GM19238 (cell line): ENCODE results near the gene DTX1.

Source experiments
- DNase-seq: peaks from one replicate; pipeline ENCODE4 v3.0.0; 2011; ENCODE audit warnings: low spot score; ENCODE audit not compliant: insufficient read length

DTX1 gene

DNA sequence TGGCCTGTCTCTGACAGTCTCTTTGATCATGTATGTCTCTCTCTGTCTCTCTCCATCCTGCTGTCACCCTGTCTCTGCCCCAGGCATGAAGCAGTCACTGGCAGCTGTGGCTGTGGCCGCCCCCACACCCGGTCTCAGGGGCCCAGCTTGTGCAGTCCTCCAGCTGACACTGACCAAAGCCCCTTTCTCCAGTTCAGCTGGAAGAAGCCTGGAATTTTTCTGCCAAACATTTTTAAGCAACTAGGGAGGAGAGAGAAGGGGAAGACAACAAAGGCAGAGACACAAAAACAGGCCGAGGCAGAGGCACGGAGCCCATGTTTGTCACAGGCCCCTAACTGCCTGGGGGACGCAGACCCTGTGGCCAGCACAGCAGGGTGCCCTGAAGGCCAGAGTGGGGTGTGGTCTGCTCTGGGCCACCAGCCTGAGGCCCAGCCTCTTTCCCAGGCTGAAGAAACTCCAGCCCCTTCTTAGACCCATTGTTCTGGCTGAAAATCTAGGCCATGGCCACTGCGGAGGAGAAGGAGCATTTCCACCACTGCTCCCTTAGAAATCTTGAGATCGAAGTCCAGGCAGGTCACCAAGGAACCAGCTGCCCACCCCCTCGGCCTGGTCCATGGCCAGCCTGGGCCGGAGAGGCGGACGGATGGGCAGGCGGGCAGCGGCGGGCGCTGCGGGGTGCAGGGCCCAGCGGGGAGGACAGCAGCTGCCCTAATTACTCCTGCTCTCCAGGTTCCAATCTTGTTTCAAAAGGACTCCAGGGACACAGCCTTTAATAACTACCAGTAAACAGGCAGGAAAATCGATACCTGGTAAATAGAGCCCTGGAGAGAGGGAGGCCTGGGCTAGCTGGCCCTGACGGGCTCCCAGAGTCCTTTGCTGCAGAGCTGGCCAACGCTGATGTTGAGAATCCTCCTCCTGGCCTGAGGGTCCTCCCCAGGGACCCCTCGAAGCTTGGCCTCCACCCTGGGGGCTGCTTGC lies 14.9 kb downstream of the DTX1 start:
- DNase-seq = no peak

DNA sequence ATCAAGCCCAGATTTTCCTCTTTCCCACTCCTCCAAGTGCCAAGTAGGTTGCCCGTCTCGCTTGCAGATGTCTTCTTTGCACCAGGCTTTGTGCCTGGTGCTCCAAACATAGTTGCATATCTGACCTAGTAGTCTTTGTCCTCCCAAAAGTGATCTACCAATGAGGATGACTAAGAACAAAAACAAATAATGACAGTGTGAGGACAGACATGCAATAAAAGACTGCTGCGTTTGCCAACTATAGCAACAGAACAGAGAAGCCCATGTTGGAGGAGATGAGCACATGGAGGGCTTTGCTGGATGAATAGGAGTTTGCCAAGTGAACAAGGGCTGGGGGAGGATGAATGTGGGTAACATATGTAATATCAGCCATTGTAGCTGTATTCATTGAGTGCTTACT lies 15.6 kb downstream of the DTX1 start:
- DNase-seq = no peak

DNA sequence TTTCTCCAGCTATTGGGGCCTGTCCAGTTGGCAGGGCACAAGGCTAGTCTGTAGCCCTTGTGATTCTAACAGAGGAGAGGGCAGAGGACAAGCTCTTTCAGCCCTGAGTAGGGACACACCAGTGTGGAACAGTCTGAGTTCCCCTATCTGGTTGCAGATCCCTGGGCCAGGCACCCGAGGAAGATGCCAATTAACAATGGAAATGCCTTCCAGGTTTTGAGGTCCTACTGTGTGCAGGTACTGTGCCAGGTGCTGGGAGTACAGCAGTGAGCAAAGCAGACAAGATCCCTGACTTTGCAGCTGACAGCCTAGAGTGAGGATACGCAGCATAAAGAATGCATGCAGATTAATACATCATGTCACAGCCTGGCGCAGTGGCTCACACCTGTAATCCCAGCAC lies 17.1 kb downstream of the DTX1 start:
- no peak for DNase-seq

DNA sequence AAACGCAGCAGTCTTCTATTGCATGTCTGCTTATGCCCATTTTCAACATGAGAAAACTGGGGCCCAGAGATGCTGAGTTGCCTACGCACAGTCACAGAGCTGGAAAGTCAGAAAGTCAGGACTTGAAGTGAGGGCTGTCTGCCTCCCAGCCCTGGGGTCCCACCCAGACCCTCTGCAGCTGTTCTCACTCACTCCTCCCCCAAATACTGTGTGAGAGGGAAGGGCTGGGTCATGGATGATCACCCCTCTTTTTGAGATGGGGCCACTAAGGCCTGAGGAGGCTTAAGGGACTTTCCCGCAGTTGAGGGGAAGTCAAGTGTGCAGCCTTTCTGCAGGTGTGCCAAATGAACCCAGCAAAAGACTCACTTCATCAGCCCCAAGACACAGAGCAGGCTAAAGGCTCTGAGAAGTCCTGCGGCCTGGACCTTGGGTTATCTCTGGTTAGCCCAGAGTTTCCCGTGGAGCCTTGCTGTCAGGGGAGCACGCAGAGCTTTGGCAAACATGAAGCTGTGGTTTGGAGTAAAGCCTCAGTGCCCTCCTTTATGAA lies 18.7 kb downstream of the DTX1 start:
- peak; percentile 89 for DNase-seq

DNA sequence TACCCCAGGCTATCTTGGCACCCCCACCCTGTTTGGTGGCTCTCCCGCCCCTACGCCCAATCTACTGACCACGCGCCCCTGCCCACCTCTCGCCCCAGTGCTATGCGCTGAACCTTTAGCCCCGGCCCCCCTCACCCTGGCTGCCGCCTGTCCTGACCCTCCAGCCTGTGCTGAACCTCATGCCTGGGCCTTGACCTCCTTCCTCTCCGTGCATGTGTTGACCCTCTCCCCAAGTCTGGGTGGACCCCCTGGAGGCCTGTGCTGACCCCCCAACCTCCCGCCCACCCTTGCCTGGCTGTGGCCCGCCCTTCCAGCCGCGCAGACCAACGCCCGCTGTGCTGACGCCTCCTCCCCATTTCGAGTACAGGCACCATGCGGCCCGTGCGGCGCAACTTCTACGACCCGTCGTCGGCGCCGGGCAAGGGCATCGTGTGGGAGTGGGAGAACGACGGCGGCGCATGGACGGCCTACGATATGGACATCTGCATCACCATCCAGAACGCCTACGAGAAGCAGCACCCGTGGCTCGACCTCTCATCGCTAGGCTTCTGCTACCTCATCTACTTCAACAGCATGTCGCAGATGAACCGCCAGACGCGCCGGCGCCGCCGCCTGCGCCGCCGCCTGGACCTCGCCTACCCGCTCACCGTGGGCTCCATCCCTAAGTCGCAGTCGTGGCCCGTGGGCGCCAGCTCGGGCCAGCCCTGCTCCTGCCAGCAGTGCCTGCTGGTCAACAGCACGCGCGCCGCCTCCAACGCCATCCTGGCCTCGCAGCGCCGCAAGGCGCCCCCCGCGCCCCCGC lies 20.7 kb downstream of the DTX1 start:
- no peak for DNase-seq

DNA sequence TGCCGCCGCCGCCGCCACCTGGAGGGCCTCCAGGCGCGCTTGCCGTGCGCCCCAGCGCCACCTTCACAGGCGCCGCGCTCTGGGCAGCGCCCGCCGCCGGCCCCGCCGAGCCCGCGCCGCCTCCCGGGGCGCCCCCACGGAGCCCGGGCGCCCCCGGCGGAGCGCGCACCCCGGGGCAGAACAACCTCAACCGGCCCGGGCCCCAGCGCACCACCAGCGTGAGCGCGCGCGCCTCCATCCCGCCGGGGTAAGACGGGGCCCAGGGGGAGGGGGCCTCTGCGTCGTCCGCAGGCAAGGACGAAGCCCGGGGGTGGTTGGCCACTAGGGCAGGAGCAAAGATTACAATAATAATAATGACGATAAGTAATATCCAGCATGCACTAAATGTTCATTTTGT lies 21.3 kb downstream of the DTX1 start:
- DNase-seq = no peak

DNA sequence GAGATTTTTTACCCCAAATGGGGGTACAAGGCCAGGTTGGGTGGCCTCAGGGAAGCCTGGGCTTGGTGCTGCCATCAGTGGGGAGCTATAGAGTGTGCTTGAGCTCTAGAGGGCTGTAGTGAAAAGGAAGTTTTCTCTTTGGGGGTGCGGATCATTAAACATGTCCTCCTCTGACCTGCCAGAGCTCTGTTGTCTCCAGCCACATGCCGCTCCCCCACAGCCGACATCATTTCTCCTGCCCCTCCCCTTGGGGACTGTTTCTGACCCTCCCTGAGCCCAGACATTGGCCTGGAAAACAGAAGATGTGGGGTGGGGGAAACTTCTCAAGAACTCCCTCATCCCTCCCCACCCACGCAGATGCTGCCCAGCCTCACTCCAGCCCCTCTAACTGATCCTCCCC lies 25.3 kb downstream of the DTX1 start:
- no peak for DNase-seq

DNA sequence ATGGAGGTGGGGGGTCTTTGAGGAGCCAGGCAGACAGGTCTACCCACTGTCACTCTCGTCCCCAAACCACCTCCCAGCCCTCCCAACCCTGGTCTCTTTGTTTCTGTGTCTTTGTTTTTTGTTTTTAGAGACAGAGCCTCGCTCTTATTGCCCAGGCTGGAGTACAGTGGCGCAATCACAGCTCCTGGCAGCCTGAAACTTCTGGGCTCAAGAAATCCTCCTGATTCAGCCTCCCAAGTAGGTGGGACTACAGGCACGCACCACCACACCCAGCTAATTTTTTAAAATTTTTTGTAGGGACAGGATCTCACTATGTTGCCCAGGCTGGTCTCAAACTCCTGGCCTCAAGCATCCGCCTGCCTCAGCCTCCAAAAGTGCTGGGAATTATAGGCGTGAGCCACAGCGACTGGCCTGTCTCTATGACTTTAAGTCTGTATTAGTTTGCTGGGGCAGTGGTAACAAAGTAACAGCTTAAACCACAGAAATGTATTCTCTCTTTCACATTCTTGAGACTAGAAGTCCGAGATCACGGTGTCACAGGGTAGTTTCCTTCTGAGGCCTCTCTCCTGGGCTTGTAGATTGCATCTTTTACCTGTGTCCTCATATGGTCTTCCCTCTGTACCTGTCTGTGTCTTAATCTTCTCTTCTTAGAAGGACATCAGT lies 26.1 kb downstream of the DTX1 start:
- DNase-seq = no peak

DNA sequence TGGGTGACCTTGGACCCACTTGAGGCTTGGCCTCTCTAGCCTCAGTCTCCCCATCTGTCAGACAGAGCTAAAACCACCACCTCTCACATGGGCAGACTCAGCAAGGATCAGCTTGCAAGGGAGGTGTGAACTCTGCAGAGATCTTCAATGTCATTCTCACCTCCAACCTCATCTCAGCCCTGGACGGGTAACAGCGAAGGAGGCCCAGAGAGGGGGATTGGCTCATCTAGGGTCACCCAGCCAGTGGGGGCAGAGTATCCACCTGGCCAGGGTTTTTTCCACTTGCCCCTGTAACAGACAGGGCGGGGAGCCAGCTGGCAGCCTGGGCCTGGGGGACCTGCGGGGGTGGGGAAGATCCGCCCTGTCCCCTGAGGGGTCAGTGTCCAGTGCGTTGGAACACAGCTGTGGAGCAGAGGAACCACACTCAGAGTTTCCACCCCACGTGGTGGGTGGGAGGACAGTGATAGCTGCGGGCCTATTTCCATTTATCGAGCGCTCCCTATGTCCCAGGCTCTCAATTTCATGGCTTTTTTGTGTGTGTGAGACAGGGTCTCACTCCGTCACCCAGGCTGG lies 27.4 kb downstream of the DTX1 start:
- DNase-seq = no peak

DNA sequence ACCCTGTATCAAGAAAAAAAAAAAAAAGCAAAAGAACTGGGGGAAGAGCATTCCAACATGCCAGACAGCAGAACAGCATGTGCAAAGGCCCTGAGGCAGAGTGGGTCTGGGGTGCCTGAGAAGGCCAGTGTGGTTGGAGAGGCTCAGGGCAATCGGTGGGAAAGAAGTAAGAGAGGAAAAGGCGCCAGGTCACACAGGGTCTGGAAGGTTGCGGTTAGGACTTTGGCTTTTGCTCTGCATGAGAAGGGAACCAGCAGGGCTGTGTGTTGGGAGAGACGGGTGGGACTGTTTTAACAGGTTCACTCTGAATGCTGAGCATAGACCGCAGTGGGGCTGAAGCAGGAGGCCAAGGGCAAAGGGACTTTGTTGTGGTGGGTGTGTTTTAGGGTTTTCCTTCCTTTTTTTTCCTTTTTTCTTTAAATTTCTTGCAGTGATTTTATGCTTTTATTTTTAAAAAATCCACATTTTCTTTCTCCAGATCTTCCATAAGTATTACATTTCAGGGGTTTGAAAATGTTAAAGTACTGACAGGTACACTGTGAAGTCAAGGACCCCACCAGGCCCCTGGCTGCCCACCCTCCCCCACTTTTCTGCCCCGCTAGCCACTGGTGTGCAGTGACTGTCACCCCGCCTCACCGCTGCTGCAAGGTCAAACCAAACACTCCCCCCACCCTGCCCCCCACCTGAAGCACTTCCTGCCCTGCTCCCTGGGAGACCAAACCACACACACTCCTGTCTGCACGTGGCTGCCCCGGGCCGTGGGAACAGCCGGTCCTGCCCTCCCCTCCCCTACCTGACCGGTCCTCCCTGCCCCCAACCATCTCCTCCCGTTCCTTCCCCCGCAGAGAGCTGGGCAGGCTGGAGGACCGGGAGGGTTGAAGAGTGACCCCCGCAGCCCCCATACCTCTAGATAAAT lies 30.0 kb downstream of the DTX1 start:
- peak; percentile 57 for DNase-seq

DNA sequence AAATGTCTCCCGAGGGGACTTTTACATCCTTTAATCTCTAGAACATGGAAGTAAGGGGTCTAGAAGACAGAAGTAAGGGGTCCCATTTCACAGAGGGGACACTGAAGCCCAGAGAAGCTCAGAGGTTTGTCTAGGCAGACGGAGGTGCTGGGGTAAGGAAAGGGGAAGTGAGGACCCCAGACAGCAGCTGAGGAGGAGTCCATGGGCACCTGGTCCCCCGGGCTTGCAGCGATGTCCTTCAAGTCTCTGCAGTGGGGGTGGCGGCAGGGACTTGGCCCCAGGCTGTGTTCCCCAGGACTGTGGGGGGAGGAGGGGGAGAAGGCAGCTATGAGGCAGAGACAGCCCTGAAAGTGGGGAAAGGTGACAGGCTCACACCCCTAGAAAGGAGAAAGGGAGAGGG lies 30.7 kb downstream of the DTX1 start:
- DNase-seq = no peak

DNA sequence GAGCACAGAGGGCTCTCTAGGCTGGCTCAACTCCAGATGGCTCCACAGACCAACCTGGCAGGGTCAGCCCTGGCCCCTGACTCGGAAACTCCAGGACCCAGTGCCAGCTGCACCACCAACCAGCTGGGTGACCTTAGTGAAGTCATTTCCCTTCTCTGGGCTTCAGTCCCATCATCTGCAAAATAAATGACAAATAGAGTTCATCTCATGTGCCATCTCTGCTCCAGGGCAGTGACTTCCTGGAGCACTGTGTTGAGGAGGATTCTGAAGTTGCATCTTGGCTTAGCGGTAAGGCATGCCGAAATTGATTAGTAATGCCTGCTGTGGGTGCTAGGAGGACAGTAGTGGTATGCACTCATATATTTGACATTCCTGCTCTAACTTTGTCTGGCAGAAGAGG lies 31.5 kb downstream of the DTX1 start:
- DNase-seq = no peak

DNA sequence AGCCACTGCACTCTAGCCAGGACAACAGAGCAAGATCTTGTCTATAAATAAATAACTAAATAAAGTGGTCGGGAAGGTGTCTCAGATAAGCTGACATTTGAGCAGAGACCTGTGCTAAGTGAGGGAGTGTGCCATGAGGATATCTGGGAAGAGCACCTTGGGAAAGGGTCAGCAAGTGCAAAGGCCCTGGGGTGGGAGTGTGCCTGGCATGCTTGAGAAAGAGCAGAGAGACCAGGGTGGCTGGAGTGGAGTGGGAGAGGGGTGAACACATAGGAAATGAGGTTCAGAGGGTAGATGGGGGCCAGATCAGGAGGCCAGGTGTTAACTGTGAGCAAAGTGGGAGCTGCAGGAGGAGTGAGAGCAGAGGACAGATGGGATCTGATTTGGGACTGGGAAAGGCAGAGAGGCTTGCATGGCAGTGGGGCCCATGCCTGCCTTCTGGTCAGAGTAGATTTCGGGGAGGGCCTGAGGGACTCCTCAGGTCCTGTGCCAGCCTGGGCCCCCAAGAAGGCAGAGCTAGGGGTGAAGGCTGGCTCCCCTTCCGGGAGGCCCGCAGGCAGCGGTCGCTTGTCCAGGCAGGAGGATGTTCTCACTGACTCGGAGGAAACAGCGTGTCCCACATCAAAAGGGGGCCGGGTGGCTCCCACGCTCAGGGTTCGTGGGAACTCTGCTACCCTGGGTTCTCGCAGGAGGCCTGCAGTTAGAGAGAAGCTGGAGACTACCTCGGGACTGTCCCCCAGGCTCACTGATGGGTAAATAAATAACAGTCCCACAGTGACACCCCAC lies 32.6 kb downstream of the DTX1 start:
- peak; percentile 43 for DNase-seq

DNA sequence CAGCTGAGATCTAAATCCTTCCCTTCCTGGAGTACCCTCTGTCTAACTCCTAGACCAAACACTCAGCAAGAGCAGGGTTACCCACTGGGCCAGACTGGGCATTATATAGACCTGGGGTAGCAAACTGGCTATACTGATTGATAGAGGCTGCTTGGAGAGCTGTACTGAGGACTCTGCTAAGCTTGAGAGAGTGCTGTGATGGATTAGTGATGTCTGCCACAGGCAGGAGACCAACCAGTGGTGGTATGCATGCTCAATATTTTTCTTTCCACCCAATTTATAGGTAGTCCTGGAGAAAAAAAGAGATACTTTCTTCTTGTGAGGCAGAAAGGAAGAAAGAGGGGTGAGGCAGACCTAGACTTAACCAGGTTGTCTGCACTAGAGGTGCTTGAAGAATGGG lies 33.3 kb downstream of the DTX1 start:
- no peak for DNase-seq

DNA sequence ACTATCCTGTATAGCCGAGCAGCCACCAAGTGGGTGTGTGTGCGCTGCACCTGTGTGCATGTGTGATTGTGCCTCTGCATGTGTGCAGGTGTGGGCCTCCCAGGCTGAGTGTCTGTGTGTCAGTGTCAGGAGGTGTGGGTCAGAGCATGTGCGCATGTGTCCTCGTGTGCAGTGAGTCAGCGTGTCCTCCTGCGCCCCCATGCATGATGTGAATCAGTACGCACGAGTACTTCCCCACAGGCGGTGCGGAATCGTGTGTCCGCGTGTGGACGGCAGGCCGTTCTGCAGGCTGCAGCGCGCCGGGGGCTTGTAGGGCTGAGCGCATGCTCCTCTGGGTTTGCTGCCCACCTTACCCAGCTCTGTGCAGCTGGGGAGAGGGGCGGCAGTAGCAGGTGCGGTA lies 34.2 kb downstream of the DTX1 start:
- no peak for DNase-seq

DNA sequence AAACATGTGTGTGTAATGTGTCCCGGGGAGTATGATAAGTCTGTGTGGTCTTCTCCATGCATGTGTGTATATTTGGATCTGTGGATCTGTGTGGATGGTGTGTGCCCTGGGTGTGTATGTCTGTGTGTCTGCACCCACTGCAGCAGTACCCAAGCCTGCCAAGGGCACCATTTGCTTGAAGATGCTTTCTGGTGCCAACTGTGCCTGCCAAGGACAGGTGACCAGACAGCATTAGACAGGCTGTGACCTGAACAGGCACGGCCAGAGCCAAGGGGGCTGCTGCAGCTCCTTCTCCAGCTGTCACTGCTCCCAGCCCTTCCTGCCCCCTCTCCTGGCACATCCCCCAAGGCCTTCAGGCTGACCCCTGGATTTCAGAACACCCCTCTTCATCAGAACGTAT lies 35.0 kb downstream of the DTX1 start:
- no peak for DNase-seq

DNA sequence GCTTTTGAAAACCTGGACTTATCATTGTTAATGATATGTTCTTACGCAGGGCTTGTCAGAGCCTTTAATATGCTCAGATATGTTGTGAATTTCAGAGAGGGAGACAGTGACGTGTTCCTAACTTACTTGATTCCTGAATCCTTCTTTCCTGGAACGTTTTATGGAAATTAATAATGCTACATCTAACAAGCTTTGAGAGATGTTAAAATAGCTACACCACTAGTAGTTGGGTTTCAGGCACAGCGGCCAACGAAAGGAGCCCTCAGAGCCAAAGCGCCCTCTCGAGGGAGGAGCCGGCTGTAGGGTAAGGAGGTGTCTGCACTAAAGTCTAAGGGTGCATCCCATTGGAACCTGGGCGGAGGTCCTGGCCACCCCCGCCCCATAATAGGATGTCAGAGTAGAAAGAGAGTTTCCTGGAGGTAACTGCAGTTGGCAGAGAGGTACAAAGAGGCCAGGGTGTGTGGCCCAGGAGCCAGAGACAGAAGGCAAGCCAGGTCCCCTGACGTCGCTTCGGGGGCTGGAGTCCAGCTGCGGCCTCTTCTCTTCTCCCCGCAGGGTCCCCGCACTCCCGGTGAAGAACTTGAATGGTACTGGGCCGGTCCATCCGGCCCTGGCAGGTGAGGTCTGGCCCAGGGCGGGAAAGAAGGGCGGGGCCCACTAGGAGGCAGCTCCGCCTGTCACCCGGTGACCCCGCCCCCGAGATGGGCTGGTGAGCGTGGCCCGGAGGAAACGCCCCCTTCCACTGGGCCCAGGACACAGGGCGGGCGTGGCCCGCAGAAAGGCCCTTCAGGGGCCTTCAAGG lies 36.3 kb downstream of the DTX1 start:
- no peak for DNase-seq

DNA sequence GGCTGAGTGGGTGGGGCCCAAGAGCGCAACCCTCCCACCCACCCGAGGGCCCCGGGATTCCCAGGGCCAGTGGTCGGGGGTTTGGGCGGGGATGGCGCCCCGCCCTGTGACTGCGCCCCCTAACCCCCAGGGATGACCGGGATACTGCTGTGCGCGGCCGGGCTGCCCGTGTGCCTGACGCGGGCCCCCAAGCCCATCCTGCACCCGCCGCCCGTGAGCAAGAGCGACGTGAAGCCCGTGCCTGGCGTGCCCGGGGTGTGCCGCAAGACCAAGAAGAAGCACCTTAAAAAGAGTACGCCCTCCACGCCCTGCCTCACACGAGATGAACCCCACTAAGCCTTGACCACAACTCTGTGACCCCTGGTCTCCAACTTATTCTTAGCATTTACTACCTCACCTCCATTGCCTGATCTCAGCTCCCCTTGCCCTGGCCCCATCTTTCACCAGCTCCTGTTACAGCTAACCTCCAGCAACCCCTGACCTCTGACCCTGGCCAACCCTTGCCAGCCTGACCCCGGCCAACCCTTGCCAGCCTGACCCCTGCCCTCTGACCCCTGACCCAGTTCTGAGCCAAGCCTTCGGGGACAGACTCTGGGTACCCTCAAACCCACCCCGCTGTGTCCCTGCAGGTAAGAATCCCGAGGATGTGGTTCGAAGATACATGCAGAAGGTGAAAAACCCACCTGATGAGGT lies 37.0 kb downstream of the DTX1 start:
- no peak for DNase-seq
